Endothelial cell of umbilical vein (primary cell): ENCODE measurements around the gene CCDC85B.

ENCODE experiments used
- EZH2 ChIP-seq: IDR thresholded peaks from 2 replicates; pipeline ENCODE4 v1.6.1; 2012; ENCODE audit warnings: borderline replicate concordance, low read depth, mild to moderate bottlenecking, moderate library complexity, low read length, inconsistent platforms; ENCODE audit not compliant: severe bottlenecking
- FOS ChIP-seq: IDR thresholded peaks from 2 replicates; pipeline ENCODE4 v1.6.1; 2011; ENCODE audit warnings: mild to moderate bottlenecking, low read length, moderate library complexity, borderline replicate concordance; ENCODE audit not compliant: insufficient read depth
- JUN ChIP-seq: IDR thresholded peaks from 2 replicates; pipeline ENCODE4 v1.6.1; 2011; ENCODE audit warnings: borderline replicate concordance, low read depth; ENCODE audit not compliant: insufficient read length, insufficient read depth
- MYC ChIP-seq: IDR thresholded peaks from one replicate; pipeline ENCODE4 v1.6.1; 2011; ENCODE audit warnings: mild to moderate bottlenecking, low read depth, low read length
- POLR2A ChIP-seq: IDR thresholded peaks from 2 replicates; pipeline ENCODE4 v1.6.1; 2012; ENCODE audit warnings: low read depth, mild to moderate bottlenecking, control low read depth, low read length
- POLR2AphosphoS5 ChIP-seq: IDR thresholded peaks from 2 replicates; pipeline ENCODE4 v1.6.1; 2012; ENCODE audit warnings: low read depth, mild to moderate bottlenecking, control low read depth, low read length, moderate library complexity; ENCODE audit not compliant: insufficient read depth
- TF ChIP-seq, protein P1 (sequence below), 2 donors: IDR thresholded peaks; 1 replicate in 1 of 2; 2 replicates in 1 of 2; pipeline ENCODE4 v1.5.1; 2011; ENCODE audit warnings: low read length in 2 of 2, mild to moderate bottlenecking in 2 of 2, moderate library complexity in 2 of 2, control low read depth in 1 of 2, inconsistent platforms in 1 of 2, low read depth in 1 of 2; ENCODE audit not compliant: insufficient read depth in 1 of 2; ENCODE audit errors: extremely low read depth in 1 of 2
- TF ChIP-seq, protein P2 (sequence below): IDR thresholded peaks from 2 replicates; pipeline ENCODE4 v1.6.1; 2011; ENCODE audit not compliant: insufficient read depth, insufficient read length

DNA sequence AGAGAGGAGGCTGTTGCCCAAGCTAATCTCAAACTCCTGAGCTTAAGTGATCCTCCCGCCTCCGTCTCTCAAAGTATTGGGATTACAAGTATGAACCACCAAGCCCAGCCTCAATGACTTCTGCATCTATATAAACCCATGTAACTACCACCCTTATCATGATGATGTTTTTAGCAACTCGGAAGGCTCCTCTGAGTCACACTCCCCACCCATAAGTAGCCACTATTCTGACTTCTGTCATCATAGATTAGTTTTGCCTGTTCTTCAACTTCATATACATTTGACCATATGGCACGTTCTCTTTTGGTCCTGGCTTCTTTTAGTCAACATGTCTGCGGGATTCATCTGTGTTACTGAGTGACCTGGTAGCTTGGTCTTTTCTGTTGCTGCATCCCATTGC, 16.1 kb downstream of the CCDC85B start:
- TF ChIP-seq EZH2 (no peak), POLR2A (no peak), POLR2AphosphoS5 (no peak), MYC (no peak), JUN (no peak), FOS (no peak)
- TF ChIP-seq, protein P1, sequence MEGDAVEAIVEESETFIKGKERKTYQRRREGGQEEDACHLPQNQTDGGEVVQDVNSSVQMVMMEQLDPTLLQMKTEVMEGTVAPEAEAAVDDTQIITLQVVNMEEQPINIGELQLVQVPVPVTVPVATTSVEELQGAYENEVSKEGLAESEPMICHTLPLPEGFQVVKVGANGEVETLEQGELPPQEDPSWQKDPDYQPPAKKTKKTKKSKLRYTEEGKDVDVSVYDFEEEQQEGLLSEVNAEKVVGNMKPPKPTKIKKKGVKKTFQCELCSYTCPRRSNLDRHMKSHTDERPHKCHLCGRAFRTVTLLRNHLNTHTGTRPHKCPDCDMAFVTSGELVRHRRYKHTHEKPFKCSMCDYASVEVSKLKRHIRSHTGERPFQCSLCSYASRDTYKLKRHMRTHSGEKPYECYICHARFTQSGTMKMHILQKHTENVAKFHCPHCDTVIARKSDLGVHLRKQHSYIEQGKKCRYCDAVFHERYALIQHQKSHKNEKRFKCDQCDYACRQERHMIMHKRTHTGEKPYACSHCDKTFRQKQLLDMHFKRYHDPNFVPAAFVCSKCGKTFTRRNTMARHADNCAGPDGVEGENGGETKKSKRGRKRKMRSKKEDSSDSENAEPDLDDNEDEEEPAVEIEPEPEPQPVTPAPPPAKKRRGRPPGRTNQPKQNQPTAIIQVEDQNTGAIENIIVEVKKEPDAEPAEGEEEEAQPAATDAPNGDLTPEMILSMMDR (IDR thresholded peaks at IDR 0.05; ENCODE audit: extremely low read depth in 1 of 2, insufficient read depth in 1 of 2, low read depth in 1 of 2, low read length in 2 of 2): no peak
- TF ChIP-seq, protein P2, sequence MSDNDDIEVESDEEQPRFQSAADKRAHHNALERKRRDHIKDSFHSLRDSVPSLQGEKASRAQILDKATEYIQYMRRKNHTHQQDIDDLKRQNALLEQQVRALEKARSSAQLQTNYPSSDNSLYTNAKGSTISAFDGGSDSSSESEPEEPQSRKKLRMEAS: no peak
